H1 (cell line): ENCODE results near the gene AGBL4. TPM values are rescaled to one million over a fixed set of nuclear protein-coding genes. Genes with fewer than 3 reads are reported as not detected.

ENCODE experiments used
- SIN3A ChIP-seq, 2 experiments: IDR thresholded peaks in 1 of 2; conservative IDR thresholded peaks in 1 of 2; 2 replicates each; pipeline ENCODE4 v1.6.1; 2011 to 2012; ENCODE audit warnings: low read length in 2 of 2, improper control_type of control experiment in 1 of 2, low read depth in 1 of 2, mild to moderate bottlenecking in 1 of 2
- polyA plus RNA-seq, 7 experiments: library from polyadenylated mRNA; depleted of rRNA in 3 of 7; stranded (reverse) in 5 of 7; unstranded in 2 of 7; fragments of >200 nt in 5 of 7; fragments of 200-250 nt in 2 of 7; gene quantifications; 1 replicate in 5 of 7; 2 replicates in 1 of 7; 4 replicates in 1 of 7; pipeline versions ENCODE4 v1.2.1 to v1.2.3, GENCODE V29; 2011 to 2013; ENCODE audit warnings: missing spikeins in 2 of 7, mixed read lengths in 2 of 7
- total RNA-seq: library from RNA; stranded (reverse); fragmentation: NEBNext Ultra II Directional; extraction: Animal tissue kit (Norgen Biotek cat#: 25700); gene quantifications from 2 replicates; pipeline ENCODE4 v1.2.1, GENCODE V29; 2021

The AGBL4 gene
- total and polyA plus RNA-seq, 2 of the 8 experiments (the other 6 are each of a cell fraction or from before 2014, with no cell fraction given), result 0.41 to 0.45 TPM

DNA sequence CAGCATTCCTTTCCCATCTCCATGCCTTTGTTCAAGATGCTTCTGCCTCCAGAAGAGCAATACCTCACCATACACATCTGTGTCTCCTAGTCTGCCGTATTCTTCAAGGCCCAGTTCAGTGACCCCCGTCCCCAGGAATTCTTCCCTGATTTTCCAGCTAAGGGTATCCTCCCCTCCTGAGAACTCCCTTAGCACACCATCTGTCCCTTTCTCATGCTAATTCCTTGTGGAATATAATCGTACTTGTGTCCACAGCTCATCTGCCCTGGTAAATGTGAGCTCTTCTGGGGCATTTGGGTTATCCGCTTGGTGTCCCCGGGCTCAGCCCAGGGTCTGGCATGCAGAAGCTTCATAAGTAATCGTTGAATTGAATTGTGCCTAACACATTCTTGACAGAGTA, 1288.0 kb downstream of the AGBL4 start (continued):
- TF ChIP-seq SIN3A (conservative IDR thresholded peaks at IDR 0.05 in 1 of 2, IDR thresholded peaks at IDR 0.05 in 1 of 2; ENCODE audit: low read depth in 1 of 2, low read length in 2 of 2), result no peak
